ENCODE data around the gene ATP6AP2.

GRCh38 chrX:40570346-40571093 lies 10.2 kb upstream of the ATP6AP2 start:
- TF ChIP-seq CTCF (IDR thresholded peaks at IDR 0.05; ENCODE audit: low read depth, low read length), result no peak
- no peak for TF ChIP-seq EZH2phosphoT487 (IDR thresholded peaks at IDR 0.05; ENCODE audit: low read depth)
